B cell (primary cell): ENCODE data around the gene MOXD1. TPM values are rescaled to one million over a fixed set of nuclear protein-coding genes. Genes with fewer than 3 reads are reported as not detected.

Experiments used
- ATAC-seq: fragments of 200-7000 bp; cut with Tn5 transposase; one replicate; pipeline ENCODE4 v1.10.0; 2021; ENCODE audit warnings: low read depth, mild to moderate bottlenecking, moderate number of reproducible peaks, moderate library complexity
- CTCF ChIA-PET: fragments of 350-600 bp; sonication (Branson Sonifier 250); formaldehyde crosslinking; loops from one replicate; lab custom pipeline; 2021; ENCODE audit warnings: antibody characterized with exemption, inconsistent platforms; lab: Charles Lee
- POLR2A ChIA-PET: fragments of 350-600 bp; sonication (Branson Sonifier 250); formaldehyde crosslinking; loops from one replicate; lab custom pipeline; 2021; ENCODE audit warnings: antibody characterized with exemption; lab: Charles Lee
- DNase-seq: peaks from one replicate; pipeline ENCODE4 v3.0.0; 2013
- H2AFZ ChIP-seq: 2 replicates; pipeline ENCODE4 v1.6.1; 2012; ENCODE audit warnings: mild to moderate bottlenecking, low read depth, low read length; ENCODE audit not compliant: insufficient read depth, poor library complexity, severe bottlenecking
- H3K27ac ChIP-seq, 2 donors: 1 replicate in 1 of 2; 2 replicates in 1 of 2; pipeline ENCODE4 v1.5.1; 2012 to 2013; ENCODE audit warnings: low read length in 2 of 2, mild to moderate bottlenecking in 2 of 2, moderate library complexity in 1 of 2
- H3K27me3 ChIP-seq, 4 experiments: fragments of 200-600 bp in 1 of 4; sonication (generic) in 1 of 4; replicated peaks in 1 of 4; 1 replicate in 2 of 4; 2 replicates in 2 of 4; pipeline versions ENCODE4 v1.6.1 to v1.7.0; 2013 to 2016; ENCODE audit warnings: low read length in 3 of 4, mild to moderate bottlenecking in 2 of 4, mixed read lengths in 1 of 4, moderate library complexity in 1 of 4; ENCODE audit not compliant: insufficient read depth in 4 of 4, control insufficient read depth in 3 of 4; ENCODE audit errors: control extremely low read depth in 1 of 4
- H3K36me3 ChIP-seq, 2 experiments: replicated peaks in 1 of 2; 1 replicate in 1 of 2; 2 replicates in 1 of 2; pipeline versions ENCODE4 v1.6.1 to v1.7.1; 2013; ENCODE audit warnings: low read length in 1 of 2; ENCODE audit not compliant: insufficient read depth in 2 of 2, control insufficient read depth in 1 of 2; ENCODE audit errors: control extremely low read depth in 1 of 2, extremely low read depth in 1 of 2
- H3K4me1 ChIP-seq, 2 donors: fragments of 200-600 bp in 1 of 2; sonication (generic) in 1 of 2; 1 replicate in 1 of 2; 2 replicates in 1 of 2; pipeline versions ENCODE4 v1.5.1 to v1.6.1; 2013 to 2017; ENCODE audit warnings: low read length in 2 of 2; ENCODE audit not compliant: control insufficient read depth in 2 of 2, insufficient read depth in 2 of 2
- H3K4me2 ChIP-seq: replicated peaks from 2 replicates; pipeline ENCODE3; 2012; ENCODE audit warnings: mild to moderate bottlenecking, low read depth, low read length; ENCODE audit not compliant: poor library complexity, severe bottlenecking
- H3K4me3 ChIP-seq, 5 experiments: fragments of 200-600 bp in 1 of 5; sonication (generic) in 1 of 5; 1 replicate in 3 of 5; 2 replicates in 2 of 5; pipeline versions ENCODE4 v1.5.1 to v1.7.0; 2011 to 2016; ENCODE audit warnings: low read length in 4 of 5, mild to moderate bottlenecking in 4 of 5, low read depth in 2 of 5, control low read depth in 1 of 5, moderate library complexity in 1 of 5; ENCODE audit not compliant: insufficient read depth in 1 of 5; ENCODE audit errors: control extremely low read depth in 1 of 5, extremely low read depth in 1 of 5
- H3K79me2 ChIP-seq: fragments of 200-600 bp; sonication (generic); one replicate; pipeline ENCODE4 v1.6.0; 2016; ENCODE audit warnings: low read length; ENCODE audit not compliant: control insufficient read depth, insufficient read depth
- H3K9ac ChIP-seq: fragments of 200-600 bp; sonication (generic); 2 replicates; pipeline ENCODE4 v1.6.1; 2017; ENCODE audit warnings: mild to moderate bottlenecking, low read length, moderate library complexity
- H3K9me3 ChIP-seq, 3 donors: one replicate each; pipeline versions ENCODE4 v1.6.1 to v1.7.1; 2013; ENCODE audit warnings: low read length in 2 of 3; ENCODE audit not compliant: control insufficient read depth in 2 of 3, insufficient read depth in 1 of 3; ENCODE audit errors: control extremely low read depth in 1 of 3
- H4K20me1 ChIP-seq: 2 replicates; pipeline ENCODE4 v1.6.0; 2012; ENCODE audit warnings: mild to moderate bottlenecking, low read length; ENCODE audit not compliant: insufficient read depth, control insufficient read depth, poor library complexity, severe bottlenecking
- H3K27ac Mint-ChIP-seq: one replicate; pipeline ENCODE4 v1.8.0; 2021; ENCODE audit warnings: mixed read lengths
- H3K27me3 Mint-ChIP-seq: one replicate; pipeline ENCODE4 v1.8.0; 2021; ENCODE audit warnings: mixed read lengths
- H3K4me1 Mint-ChIP-seq: one replicate; pipeline ENCODE4 v1.8.0; 2021; ENCODE audit warnings: mixed read lengths
- H3K4me3 Mint-ChIP-seq: one replicate; pipeline ENCODE4 v1.8.0; 2021; ENCODE audit warnings: mixed read lengths
- H3K9me3 Mint-ChIP-seq: one replicate; pipeline ENCODE4 v1.8.0; 2022; ENCODE audit warnings: mixed read lengths; ENCODE audit not compliant: insufficient read depth
- EZH2 ChIP-seq: IDR thresholded peaks from 2 replicates; pipeline ENCODE4 v1.6.1; 2012; ENCODE audit warnings: borderline replicate concordance, low read depth, mild to moderate bottlenecking, moderate library complexity, low read length; ENCODE audit not compliant: insufficient read depth, poor library complexity, severe bottlenecking
- WGBS: methylation state at CpG from one replicate; pipeline ENCODE4 v1.1.5; 2013; ENCODE audit warnings: missing lambda C conversion rate; ENCODE audit not compliant: insufficient coverage; 5-methylcytosine and 5-hydroxymethylcytosine counted together
- intact Hi-C: fragments of 100-400 bp; cut with micrococcal nuclease; formaldehyde crosslinking; loops from one replicate; pipeline ENCODE4 v1.10.0; 2022
- polyA plus RNA-seq: library from polyadenylated mRNA; depleted of rRNA; stranded (reverse); fragments of >200 nt; gene quantifications from 2 replicates; pipeline ENCODE4 v1.2.3, GENCODE V29; 2012
- total RNA-seq, 2 donors: library from RNA; stranded (reverse); fragments of 120-200 nt in 1 of 2; gene quantifications; 1 replicate in 1 of 2; 2 replicates in 1 of 2; pipeline versions ENCODE4 v1.2.3 to v1.2.4, GENCODE V29; 2013 to 2022
- TF ChIP-seq, protein P1 (sequence below): fragments of 200-600 bp; IDR thresholded peaks from one replicate; pipeline ENCODE4 v1.8.0; 2022; ENCODE audit warnings: antibody characterized with exemption, mild to moderate bottlenecking

MOXD1 gene
- total and polyA plus RNA-seq, 2 donors (not counting 1 experiment from before 2014, with no cell fraction given) = 1.5 to 7.0 TPM

DNA sequence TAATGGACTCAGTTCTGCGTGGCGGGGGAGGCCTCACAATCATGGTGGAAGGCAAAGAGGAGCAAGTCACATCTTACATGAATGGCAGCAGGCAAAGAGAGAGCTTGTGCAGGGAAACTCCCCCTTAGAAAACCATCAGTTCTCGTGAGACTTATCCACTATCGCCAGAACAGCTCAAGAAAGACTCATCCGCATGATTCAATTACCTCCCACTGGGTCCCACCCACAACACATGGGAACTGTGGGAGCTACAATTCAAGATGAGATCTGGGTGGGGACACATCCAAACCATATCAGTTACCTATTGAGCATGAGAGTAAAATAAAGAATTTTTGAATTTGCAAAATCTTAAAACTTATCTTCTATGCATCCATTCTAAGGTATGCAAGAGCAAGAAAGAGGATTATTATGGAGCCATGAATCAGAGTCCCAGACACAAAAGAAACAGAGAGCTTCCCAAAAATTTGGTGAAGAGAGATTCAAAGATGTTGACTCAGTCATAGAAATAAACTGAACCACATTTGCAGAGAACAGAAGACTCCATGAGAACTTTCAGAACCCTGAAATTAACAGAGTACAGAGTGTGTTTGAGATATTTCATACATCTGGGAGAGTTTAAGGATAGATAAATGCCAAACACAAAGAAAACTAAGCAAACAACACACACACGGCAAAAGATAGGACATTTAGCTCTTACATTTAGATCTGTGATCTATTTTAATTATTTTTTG lies 17.1 kb upstream of the MOXD1 start:
- CTCF ChIA-PET = interaction anchor here (1.0 kb wide), 1 partner anchor 25 kb away, joined by 3 read pairs; no protein-coding TSS in a partner anchor

DNA sequence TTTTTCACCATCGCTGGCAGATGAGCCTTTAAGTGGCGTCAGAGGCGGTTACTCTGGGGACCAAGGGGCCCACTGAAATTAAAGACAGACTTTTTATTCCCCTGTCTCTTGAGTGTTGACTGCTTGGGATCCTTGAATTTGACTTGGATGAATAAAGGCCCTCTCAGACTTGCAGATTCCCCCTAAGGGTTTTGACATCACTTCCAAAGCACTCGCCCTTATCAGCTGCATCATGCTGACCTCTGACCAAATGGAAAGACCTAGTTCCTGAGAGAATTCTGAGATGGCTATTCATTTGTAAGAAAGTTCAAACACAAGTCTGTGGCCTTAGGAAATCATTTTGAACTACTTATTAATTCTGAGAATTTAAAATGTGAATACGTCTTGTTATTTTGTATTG lies 13.5 kb upstream of the MOXD1 start:
- no peak overlapping the region for H3K9ac ChIP-seq
- H3K4me1 ChIP-seq = no peaks in the 10 kb centered on the region
- no peak for DNase-seq
- H2AFZ ChIP-seq = no peak overlapping the region
- H3K4me3 Mint-ChIP-seq = no peak overlapping the region
- H3K27ac Mint-ChIP-seq = no peak overlapping the region
- no peaks in the 10 kb centered on the region for H4K20me1 ChIP-seq
- ChIA-PET POLR2A (no interaction called here), CTCF (interaction anchor here (0.6 kb wide), 1 partner anchor 29 kb away, joined by 5 read pairs; no protein-coding TSS in a partner anchor)
- peaks cover 17% of the 10 kb centered on the region for H3K27me3 Mint-ChIP-seq
- H3K79me2 ChIP-seq = no peaks in the 10 kb centered on the region
- H3K4me1 Mint-ChIP-seq = peaks cover 3% of the 10 kb centered on the region
- H3K27ac ChIP-seq = no peak overlapping the region
- no peaks in the 10 kb centered on the region for H3K9me3 Mint-ChIP-seq
- intact Hi-C loops = no loop called here
- no peak overlapping the region for H3K4me3 ChIP-seq
- peaks cover 0 to 9% (median 6%) of the 10 kb centered on the region in 4 experiments for H3K27me3 ChIP-seq
- H3K9me3 ChIP-seq = peaks cover 0 to 11% (median 0%) of the 10 kb centered on the region in 3 donors
- WGBS = 100% methylated on average over 3 of the region's 5 CpGs
- no peaks in the 10 kb centered on the region for H3K36me3 ChIP-seq
- no peak overlapping the region for H3K4me2 ChIP-seq
- TF ChIP-seq EZH2 = no peak
- TF ChIP-seq, protein P1, sequence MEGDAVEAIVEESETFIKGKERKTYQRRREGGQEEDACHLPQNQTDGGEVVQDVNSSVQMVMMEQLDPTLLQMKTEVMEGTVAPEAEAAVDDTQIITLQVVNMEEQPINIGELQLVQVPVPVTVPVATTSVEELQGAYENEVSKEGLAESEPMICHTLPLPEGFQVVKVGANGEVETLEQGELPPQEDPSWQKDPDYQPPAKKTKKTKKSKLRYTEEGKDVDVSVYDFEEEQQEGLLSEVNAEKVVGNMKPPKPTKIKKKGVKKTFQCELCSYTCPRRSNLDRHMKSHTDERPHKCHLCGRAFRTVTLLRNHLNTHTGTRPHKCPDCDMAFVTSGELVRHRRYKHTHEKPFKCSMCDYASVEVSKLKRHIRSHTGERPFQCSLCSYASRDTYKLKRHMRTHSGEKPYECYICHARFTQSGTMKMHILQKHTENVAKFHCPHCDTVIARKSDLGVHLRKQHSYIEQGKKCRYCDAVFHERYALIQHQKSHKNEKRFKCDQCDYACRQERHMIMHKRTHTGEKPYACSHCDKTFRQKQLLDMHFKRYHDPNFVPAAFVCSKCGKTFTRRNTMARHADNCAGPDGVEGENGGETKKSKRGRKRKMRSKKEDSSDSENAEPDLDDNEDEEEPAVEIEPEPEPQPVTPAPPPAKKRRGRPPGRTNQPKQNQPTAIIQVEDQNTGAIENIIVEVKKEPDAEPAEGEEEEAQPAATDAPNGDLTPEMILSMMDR = no peak
- no peak for ATAC-seq

More for the DNA sequence above, 17.1 kb upstream of the MOXD1 start:
- peaks cover 4% of the 10 kb centered on the region for H3K27me3 Mint-ChIP-seq
- H3K4me1 Mint-ChIP-seq = no peaks in the 10 kb centered on the region
- H3K36me3 ChIP-seq = no peaks in the 10 kb centered on the region
- WGBS = no CpG with 5 or more reads among the region's 6 CpGs
- H3K79me2 ChIP-seq = no peaks in the 10 kb centered on the region
- no peak overlapping the region for H3K4me2 ChIP-seq
- no peak for ATAC-seq
- no peak overlapping the region for H3K4me3 ChIP-seq
- no peak overlapping the region for H3K27ac ChIP-seq
- no peak overlapping the region for H3K4me3 Mint-ChIP-seq
- POLR2A ChIA-PET = no interaction called here
- H3K27me3 ChIP-seq = peaks cover 0 to 4% (median 2%) of the 10 kb centered on the region in 4 experiments
- no peak overlapping the region for H2AFZ ChIP-seq
- intact Hi-C loops = no loop called here
- TF ChIP-seq, protein P1 = no peak
- TF ChIP-seq EZH2 = no peak
- DNase-seq = no peak
- no peaks in the 10 kb centered on the region for H4K20me1 ChIP-seq
- peaks cover 12% of the 10 kb centered on the region for H3K9me3 Mint-ChIP-seq
- H3K9ac ChIP-seq = no peak overlapping the region
- no peaks in the 10 kb centered on the region for H3K4me1 ChIP-seq
- peaks cover 0 to 11% (median 0%) of the 10 kb centered on the region in 3 donors for H3K9me3 ChIP-seq
- H3K27ac Mint-ChIP-seq = no peak overlapping the region
